ENCODE results near the gene CCT8.

The CCT8 gene

DNA sequence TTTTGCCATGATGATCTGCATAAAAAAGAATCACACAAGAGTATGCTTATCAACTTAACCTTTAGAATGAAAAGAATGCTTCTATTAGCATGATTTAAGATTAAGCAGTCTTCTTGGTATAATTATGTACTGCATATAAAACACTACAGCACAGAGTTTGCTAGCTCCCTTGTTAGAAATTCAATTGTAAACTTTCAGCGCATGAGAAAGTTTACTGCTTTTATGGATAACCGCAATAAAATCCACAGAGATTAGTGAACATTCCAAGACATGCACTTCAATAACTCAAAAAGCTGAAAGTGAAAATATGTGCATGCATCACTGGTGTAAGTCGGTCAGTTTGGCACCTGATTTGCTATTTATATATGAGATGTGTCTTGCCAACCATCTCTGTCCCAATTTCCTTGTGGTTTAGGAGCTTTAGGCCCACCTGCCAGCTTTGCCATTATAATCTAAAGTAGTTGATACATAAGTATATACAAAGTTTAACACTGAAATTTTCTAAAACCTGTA is 16.9 kb downstream of the CCT8 start:
- TF ChIP-seq, protein P1, sequence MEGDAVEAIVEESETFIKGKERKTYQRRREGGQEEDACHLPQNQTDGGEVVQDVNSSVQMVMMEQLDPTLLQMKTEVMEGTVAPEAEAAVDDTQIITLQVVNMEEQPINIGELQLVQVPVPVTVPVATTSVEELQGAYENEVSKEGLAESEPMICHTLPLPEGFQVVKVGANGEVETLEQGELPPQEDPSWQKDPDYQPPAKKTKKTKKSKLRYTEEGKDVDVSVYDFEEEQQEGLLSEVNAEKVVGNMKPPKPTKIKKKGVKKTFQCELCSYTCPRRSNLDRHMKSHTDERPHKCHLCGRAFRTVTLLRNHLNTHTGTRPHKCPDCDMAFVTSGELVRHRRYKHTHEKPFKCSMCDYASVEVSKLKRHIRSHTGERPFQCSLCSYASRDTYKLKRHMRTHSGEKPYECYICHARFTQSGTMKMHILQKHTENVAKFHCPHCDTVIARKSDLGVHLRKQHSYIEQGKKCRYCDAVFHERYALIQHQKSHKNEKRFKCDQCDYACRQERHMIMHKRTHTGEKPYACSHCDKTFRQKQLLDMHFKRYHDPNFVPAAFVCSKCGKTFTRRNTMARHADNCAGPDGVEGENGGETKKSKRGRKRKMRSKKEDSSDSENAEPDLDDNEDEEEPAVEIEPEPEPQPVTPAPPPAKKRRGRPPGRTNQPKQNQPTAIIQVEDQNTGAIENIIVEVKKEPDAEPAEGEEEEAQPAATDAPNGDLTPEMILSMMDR (IDR thresholded peaks at IDR 0.05; ENCODE audit: insufficient read depth, missing control alignments), result no peak
- FAIRE-seq (no peak), DNase-seq (ENCODE audit: insufficient read length, low spot score) (no peak)

DNA sequence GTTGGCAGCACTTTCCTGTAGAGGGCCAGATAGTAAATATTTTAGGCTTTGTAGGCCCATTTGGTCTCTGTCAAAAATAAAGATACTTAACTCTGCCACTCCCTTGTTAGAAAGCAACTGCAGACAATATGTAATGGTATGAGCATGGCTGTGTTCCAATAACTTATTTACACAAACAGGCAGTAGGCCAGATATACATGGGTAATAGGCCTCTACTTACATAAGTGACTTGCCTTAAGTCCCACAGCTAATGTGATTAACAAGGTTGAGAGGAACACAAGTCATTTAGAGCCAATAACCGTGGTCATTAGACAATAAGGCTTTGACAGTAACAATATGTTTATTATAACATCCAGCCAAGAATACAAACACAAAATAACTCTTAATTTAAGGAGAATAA is 17.4 kb downstream of the CCT8 start:
- TF ChIP-seq, protein P1 (IDR thresholded peaks at IDR 0.05; ENCODE audit: insufficient read depth, missing control alignments), result no peak
- DNase-seq (ENCODE audit: insufficient read length, low spot score) (no peak), FAIRE-seq (no peak)

DNA sequence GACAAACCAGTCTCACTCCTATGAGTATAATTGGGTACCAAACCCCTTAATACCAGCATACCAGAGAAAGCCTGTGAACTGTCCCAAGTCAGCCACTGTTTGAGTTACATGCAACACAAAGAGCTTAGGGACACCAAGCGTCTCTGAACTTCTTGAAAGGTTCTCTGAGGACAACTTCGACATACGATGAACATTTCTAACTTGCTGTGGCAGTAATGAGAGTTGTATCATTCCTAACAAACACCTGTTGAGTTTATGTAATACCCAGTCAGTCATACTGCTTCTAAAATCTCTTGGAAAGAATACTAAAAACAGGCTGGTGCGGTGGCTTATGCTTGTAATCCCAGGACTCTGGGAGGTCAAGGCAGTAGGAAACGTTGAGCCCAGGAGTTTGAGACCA is 18.4 kb downstream of the CCT8 start:
- no peak for FAIRE-seq
- TF ChIP-seq, protein P1 (IDR thresholded peaks at IDR 0.05; ENCODE audit: insufficient read depth, missing control alignments), result no peak
- DNase-seq (ENCODE audit: insufficient read length, low spot score), result no peak

DNA sequence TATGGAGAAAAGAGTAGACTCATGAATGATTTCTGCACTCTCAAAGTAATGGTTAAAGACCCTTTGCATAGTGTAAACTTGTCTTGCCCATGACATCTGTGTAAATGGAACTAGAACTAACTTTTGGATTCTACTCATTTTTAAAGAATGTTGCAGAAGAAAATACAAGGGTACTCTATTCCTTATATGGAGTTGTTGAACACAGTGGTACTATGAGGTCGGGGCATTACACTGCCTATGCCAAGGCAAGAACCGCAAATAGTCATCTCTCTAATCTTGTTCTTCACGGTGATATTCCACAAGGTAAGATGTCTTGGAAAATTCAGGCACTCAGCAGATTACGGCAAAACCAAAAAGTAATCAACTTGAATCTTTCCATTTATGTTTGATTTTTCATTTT is 19.8 kb downstream of the CCT8 start:
- TF ChIP-seq, protein P1 (IDR thresholded peaks at IDR 0.05; ENCODE audit: insufficient read depth, missing control alignments), result no peak
- DNase-seq (ENCODE audit: insufficient read length, low spot score), result no peak
- FAIRE-seq, result no peak

DNA sequence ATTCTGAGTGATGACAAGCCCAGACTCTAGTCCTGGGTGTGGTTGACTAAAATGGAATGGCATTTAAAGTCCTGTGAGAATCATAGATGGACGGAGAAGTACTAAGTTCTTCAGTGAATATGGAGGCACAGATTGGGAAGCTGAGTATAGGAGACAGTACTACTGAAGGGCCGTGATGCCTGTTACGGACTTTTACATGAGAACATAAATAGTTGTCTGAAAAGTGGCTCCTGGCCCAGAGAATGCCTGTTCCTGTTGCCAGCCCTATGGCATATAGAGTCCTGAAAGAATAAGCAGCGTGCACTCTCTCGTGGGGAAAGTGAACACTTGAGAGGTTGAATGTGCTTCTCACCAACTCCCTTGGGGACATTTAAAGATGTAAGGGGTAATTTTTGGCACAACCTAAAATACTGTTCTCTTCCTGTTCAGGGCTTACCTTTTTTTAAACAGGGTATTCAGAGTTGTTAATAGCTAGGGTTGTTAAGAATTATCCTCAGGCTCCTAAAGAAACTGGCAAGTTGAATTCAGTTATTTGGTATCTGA is 20.4 kb downstream of the CCT8 start:
- FAIRE-seq (no peak), DNase-seq (ENCODE audit: insufficient read length, low spot score) (no peak)
- TF ChIP-seq, protein P1 (IDR thresholded peaks at IDR 0.05; ENCODE audit: insufficient read depth, missing control alignments), result no peak

DNA sequence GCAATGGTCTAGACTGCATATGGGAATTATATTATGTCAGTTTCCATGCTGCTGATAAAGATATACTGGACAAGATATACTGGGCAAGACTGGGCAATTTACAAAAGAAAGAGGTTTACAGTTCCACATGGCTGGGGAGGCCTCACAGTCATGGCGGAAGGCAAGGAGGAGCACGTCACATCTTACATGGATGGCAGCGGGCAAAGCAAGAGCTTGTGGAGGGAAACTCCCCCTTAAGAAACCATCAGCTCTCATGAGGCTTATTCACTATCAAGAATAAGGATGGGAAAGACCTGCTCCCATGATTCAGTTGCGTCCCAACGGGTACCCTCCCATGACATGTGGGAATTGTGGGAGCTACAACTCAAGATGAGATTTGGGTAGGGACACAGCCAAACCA is 21.2 kb downstream of the CCT8 start:
- TF ChIP-seq, protein P1 (IDR thresholded peaks at IDR 0.05; ENCODE audit: insufficient read depth, missing control alignments), result no peak
- DNase-seq (ENCODE audit: insufficient read length, low spot score) (no peak), FAIRE-seq (no peak)

DNA sequence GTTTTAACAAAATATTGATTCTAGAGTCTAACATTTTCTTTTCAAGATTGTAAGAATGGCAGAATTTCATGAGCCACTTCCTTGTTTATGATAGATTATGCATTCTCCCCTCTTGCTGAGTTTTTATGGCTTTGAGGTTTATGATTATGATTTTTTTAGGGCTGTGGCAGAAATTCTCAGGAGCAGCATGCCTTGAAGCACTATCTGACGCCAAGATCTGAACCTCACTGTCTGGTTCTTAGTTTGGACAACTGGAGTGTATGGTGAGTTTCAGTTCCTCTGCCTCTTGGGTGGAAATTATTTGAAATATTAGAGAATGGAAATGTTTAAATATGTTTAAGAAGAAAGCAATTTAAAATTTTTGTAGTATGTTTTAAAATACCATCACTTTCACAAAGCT is 38.8 kb downstream of the CCT8 start:
- FAIRE-seq, result no peak
- TF ChIP-seq, protein P1 (IDR thresholded peaks at IDR 0.05; ENCODE audit: insufficient read depth, missing control alignments), result no peak

More for the DNA sequence above, 38.8 kb downstream of the CCT8 start:
- no peak for DNase-seq (ENCODE audit: insufficient read length, low spot score)
